NB4 (cell line): Measurements from ENCODE around the gene MAMDC4.

Source experiments
- DNase-seq: peaks from one replicate; pipeline ENCODE4 v3.0.0; 2010; ENCODE audit warnings: low read depth
- H3K4me3 ChIP-seq: one replicate; pipeline ENCODE4 v1.5.1; 2011; ENCODE audit warnings: mild to moderate bottlenecking, low read depth, low read length, moderate library complexity
- MYC ChIP-seq: IDR thresholded peaks from 2 replicates; pipeline ENCODE4 v1.6.1; 2011; ENCODE audit warnings: low read depth, low read length
- POLR2A ChIP-seq: IDR thresholded peaks from 2 replicates; pipeline ENCODE4 v1.6.1; 2011; ENCODE audit warnings: mild to moderate bottlenecking; ENCODE audit not compliant: insufficient read length; ENCODE audit errors: extremely low read depth
- TF ChIP-seq, protein P1 (sequence below): IDR thresholded peaks from 2 replicates; pipeline ENCODE4 v1.6.1; 2011; ENCODE audit warnings: low read depth, low read length
- TF ChIP-seq, protein P2 (sequence below): IDR thresholded peaks from one replicate; pipeline ENCODE4 v1.5.1; 2012; ENCODE audit warnings: low read depth, low read length

MAMDC4 gene

DNA sequence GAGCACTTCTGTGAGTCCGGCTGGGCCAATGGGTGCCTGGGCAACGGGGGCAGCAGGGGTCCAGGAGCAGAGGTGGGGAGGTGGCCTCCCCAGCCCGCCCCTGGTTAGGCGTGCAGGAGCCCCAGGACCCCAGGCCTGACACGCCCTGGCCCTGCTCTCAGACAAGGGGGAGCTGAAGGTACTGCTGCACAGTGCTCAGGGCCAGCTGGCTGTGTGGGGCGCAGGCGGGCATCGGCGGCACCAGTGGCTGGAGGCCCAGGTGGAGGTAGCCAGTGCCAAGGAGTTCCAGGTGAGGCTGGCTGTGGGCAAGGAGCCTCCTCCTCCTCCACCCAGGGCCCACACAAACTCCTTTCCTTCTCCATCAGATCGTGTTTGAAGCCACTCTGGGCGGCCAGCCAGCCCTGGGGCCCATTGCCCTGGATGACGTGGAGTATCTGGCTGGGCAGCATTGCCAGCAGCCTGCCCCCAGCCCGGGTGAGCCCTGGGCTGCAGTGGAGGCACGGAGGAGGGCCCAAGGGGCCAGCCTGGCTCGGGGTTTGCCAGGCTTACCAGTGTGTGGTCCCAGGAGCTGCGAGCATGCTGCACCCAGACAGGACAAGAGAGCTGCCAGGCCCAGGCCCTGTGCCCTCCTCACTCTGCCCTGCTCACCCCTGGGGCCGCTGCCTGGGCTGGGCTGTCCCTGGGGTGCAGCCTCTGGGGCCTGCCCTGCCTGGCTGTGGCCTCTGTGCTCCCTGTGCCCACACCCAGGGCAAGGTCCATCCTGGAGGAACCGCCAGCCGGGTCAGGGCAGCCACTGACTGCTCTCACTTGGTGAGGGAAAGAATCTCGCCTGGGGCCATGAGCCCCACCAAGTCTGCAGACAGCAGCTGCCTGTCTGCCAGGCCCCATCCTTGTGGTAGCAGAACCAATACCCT, 7.0 kb downstream of the MAMDC4 start:
- TF ChIP-seq MYC (no peak), POLR2A (no peak)
- TF ChIP-seq, protein P1, sequence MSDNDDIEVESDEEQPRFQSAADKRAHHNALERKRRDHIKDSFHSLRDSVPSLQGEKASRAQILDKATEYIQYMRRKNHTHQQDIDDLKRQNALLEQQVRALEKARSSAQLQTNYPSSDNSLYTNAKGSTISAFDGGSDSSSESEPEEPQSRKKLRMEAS = no peak
- TF ChIP-seq, protein P2, sequence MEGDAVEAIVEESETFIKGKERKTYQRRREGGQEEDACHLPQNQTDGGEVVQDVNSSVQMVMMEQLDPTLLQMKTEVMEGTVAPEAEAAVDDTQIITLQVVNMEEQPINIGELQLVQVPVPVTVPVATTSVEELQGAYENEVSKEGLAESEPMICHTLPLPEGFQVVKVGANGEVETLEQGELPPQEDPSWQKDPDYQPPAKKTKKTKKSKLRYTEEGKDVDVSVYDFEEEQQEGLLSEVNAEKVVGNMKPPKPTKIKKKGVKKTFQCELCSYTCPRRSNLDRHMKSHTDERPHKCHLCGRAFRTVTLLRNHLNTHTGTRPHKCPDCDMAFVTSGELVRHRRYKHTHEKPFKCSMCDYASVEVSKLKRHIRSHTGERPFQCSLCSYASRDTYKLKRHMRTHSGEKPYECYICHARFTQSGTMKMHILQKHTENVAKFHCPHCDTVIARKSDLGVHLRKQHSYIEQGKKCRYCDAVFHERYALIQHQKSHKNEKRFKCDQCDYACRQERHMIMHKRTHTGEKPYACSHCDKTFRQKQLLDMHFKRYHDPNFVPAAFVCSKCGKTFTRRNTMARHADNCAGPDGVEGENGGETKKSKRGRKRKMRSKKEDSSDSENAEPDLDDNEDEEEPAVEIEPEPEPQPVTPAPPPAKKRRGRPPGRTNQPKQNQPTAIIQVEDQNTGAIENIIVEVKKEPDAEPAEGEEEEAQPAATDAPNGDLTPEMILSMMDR = no peak
- DNase-seq = no peak
- H3K4me3 ChIP-seq = no peak overlapping the region

DNA sequence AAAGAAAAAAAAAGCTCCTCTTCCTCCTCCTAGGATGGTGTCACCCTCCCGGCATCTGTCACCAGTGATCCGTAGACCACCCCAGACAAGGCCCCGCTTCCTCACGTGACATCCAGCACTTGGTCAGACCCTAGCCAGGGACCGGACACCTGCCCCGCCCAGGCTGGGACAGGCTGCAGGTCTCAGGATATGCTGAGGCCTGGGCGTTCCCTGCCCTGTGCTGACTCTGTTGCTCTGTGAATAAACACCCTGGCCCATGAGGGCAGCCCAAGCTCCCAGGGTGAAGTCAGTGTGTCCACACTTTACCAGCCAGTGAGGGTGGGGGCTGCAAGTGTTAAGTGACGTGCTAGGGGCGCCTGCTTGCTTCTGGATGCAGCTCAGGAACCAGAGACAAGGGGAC, 8.4 kb downstream of the MAMDC4 start:
- TF ChIP-seq, protein P1 = no peak
- TF ChIP-seq POLR2A = no peak
- no peak for TF ChIP-seq MYC
- TF ChIP-seq, protein P2 = no peak
- DNase-seq = no peak

DNA sequence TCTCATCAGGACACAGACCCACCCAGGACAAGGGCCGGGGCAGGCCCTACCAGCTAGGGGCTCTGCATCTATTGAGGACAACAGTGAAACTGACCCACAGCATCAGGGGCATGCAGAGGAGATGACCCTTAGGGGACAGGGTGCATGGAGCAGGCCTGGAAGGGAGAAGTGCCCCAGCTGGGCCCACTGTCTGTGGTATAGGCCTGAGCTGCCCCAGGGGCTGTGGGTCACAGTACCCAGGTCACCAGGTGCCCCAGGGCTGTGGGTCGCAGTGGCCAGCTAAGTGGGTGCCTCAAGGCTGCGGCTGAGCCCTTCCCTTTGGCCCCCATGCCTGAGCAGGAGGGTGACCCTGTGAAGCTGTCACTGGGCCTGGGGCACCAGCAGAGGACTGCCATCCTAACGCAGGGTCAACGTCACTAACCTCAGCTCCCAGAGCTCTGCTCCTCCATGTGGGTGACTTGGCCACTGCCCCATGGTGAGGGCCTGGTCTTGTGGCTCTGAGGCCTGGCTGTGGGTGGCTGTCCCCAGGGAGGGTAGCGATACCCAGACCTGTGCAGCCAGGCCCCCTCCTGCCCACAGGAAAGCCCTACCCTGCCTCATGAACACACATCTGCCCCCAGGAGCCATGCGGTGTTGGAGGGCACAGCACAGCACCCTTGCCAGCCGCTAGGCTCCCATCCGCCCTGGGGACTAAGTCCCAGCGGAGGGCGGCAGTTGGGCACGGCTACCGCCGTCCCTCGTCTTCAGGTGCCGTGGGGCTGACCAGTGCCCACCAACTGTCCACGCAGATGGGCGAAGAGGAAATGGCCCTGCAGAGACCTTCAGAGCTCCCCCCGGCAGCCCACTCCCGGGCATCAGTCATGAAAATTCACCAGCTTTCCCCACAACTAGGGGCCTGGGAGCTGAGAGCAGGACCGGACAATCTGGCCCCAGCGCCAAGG, 9.1 kb downstream of the MAMDC4 start:
- no peak overlapping the region for H3K4me3 ChIP-seq
- TF ChIP-seq, protein P1 = no peak
- TF ChIP-seq, protein P2 = no peak
- TF ChIP-seq MYC = no peak
- no peak for TF ChIP-seq POLR2A
- DNase-seq = no peak

More for the DNA sequence above, 8.4 kb downstream of the MAMDC4 start:
- no peak overlapping the region for H3K4me3 ChIP-seq

- no peak for TF ChIP-seq MYC
- TF ChIP-seq, protein P2 = no peak
- TF ChIP-seq, protein P1 = no peak
- TF ChIP-seq POLR2A = no peak
- H3K4me3 ChIP-seq = no peak overlapping the region
- DNase-seq = no peak
Measured at GRCh38 chr9:136861874-136862457, 9.8 kb downstream of the MAMDC4 start.

DNA sequence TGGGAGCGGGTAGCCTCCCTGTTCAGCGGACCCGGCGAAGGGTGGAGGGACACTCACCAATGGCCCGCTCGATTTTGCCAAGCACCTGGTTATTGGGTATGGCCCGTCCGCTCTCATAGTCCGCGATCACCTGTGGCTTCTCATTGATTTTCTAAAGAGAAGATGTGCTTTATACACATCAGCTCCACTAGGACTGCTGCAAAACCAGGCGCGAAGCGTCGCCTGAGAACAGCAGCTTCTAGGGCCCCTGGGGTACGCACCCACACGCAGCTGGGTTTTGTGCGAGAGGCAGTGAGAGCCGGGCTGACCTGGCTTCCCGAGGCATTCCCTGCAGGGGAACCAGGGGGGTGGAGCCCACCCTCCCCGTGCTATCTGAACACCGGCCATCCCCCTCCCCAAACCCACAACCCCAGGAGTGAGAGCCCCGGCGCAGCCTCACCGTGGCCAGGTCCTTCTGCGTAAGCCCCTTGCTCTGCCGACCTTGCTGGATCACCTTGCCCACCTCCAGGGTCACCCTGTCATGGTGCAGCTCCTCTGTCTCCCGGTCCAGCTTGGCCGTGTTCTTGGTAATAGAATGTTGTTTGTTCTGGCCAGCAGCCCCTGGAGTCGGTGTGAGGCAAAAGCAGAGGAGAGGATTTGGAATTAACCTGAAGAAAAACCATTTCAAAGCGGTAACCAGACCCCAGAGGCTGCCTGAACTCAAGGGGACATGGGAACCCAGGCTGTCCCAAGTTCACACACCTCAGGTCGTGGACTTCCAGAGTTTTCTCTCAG, 10.9 kb downstream of the MAMDC4 start:
- no peak overlapping the region for H3K4me3 ChIP-seq
- no peak for TF ChIP-seq POLR2A
- TF ChIP-seq, protein P1 = no peak
- TF ChIP-seq, protein P2 = no peak
- no peak for TF ChIP-seq MYC
- DNase-seq = no peak
